HTR-8/SVneo (cell line): ENCODE results near the gene PRM3.

Experiments used
- DNase-seq: peaks from one replicate; pipeline ENCODE4 v3.0.0; 2011; ENCODE audit warnings: low spot score, mixed read lengths; ENCODE audit not compliant: insufficient read length
- FAIRE-seq: peaks from 2 replicates; lab custom pipeline; 2011; peaks lifted over from hg19 to GRCh38; lab: Jason Lieb, UNC

The PRM3 gene

GRCh38 chr16:11250091-11250785 lies 23.2 kb downstream of the PRM3 start:
- DNase-seq = no peak
- no peak for FAIRE-seq

- no peak for DNase-seq
- FAIRE-seq = no peak
Measured at GRCh38 chr16:11249233-11250061, 24.0 kb downstream of the PRM3 start.

GRCh38 chr16:11248133-11248532 lies 25.3 kb downstream of the PRM3 start:
- FAIRE-seq (no peak), DNase-seq (no peak)

GRCh38 chr16:11245988-11246387 lies 27.4 kb downstream of the PRM3 start:
- FAIRE-seq (no peak), DNase-seq (no peak)

- FAIRE-seq = no peak
- DNase-seq = no peak
Measured at GRCh38 chr16:11245222-11245737, 28.1 kb downstream of the PRM3 start.

- FAIRE-seq = no peak
- no peak for DNase-seq
Measured at GRCh38 chr16:11242658-11243057, 30.8 kb downstream of the PRM3 start.

- FAIRE-seq (no peak), DNase-seq (no peak)
Measured at GRCh38 chr16:11241480-11242204, 31.8 kb downstream of the PRM3 start.

- FAIRE-seq (no peak), DNase-seq (no peak)
Measured at GRCh38 chr16:11240636-11241473, 32.6 kb downstream of the PRM3 start.

- DNase-seq (no peak), FAIRE-seq (no peak)
Measured at GRCh38 chr16:11239644-11240632, 33.5 kb downstream of the PRM3 start.

- no peak for DNase-seq
- no peak for FAIRE-seq
Measured at GRCh38 chr16:11238272-11239202, 34.9 kb downstream of the PRM3 start.

- no peak for FAIRE-seq
- no peak for DNase-seq
Measured at GRCh38 chr16:11236461-11237254, 36.8 kb downstream of the PRM3 start.

- no peak for FAIRE-seq
Measured at GRCh38 chr16:11235703-11235991, 37.8 kb downstream of the PRM3 start.

GRCh38 chr16:11234884-11235702 lies 38.3 kb downstream of the PRM3 start:
- FAIRE-seq (no peak), DNase-seq (no peak)

More at GRCh38 chr16:11235703-11235991, 37.8 kb downstream of the PRM3 start:
- DNase-seq = no peak

- FAIRE-seq (no peak), DNase-seq (no peak)
Measured at GRCh38 chr16:11233727-11234376, 39.6 kb downstream of the PRM3 start.

GRCh38 chr16:11232852-11233726 lies 40.3 kb downstream of the PRM3 start:
- no peak for FAIRE-seq
- DNase-seq = no peak
